ENCODE data around the gene SNRNP35. TPM values are rescaled to one million over a fixed set of nuclear protein-coding genes. Genes with fewer than 3 reads are reported as not detected.
"Not testable (repeated sequence)": the region's sequence is repeated elsewhere in the genome, so short reads cannot be mapped to it uniquely, and the experiment has no call there.

The SNRNP35 gene
- total RNA-seq, 1 experiment from 2014 or later = 8.6 TPM

GRCh38 chr12:123449249-123449733 is 8.6 kb upstream of the SNRNP35 start:
- no peak for DNase-seq (ENCODE audit: low spot score)

- DNase-seq (ENCODE audit: low spot score) = no peak
These were observed 8.1 kb upstream of the SNRNP35 start for GRCh38 chr12:123449856-123450255.

- DNase-seq (ENCODE audit: low spot score) = no peak
These were observed 7.3 kb upstream of the SNRNP35 start for GRCh38 chr12:123450636-123451035.

GRCh38 chr12:123452276-123452550 is 5.7 kb upstream of the SNRNP35 start:
- DNase-seq (ENCODE audit: low spot score) = not testable (repeated sequence)

GRCh38 chr12:123453165-123453564 is 4.8 kb upstream of the SNRNP35 start:
- no peak for DNase-seq (ENCODE audit: low spot score)

GRCh38 chr12:123463174-123463573 is 5.2 kb downstream of the SNRNP35 start:
- not testable (repeated sequence) for DNase-seq (ENCODE audit: low spot score)

GRCh38 chr12:123465084-123465483 is 7.1 kb downstream of the SNRNP35 start:
- no peak for DNase-seq (ENCODE audit: low spot score)

- no peak for DNase-seq (ENCODE audit: low spot score)
These were observed 10.8 kb downstream of the SNRNP35 start for GRCh38 chr12:123468786-123469185.

GRCh38 chr12:123469978-123470377 is 12.0 kb downstream of the SNRNP35 start:
- no peak for DNase-seq (ENCODE audit: low spot score)

- DNase-seq (ENCODE audit: low spot score) = peak; percentile 32
These were observed 13.6 kb downstream of the SNRNP35 start for GRCh38 chr12:123471374-123472068.

- no peak for DNase-seq (ENCODE audit: low spot score)
These were observed 14.5 kb downstream of the SNRNP35 start for GRCh38 chr12:123472438-123472849.

- no peak for DNase-seq (ENCODE audit: low spot score)
These were observed 16.7 kb downstream of the SNRNP35 start for GRCh38 chr12:123474485-123475245.

- no peak for DNase-seq (ENCODE audit: low spot score)
These were observed 17.3 kb downstream of the SNRNP35 start for GRCh38 chr12:123475246-123475703.

GRCh38 chr12:123478069-123478468 is 20.1 kb downstream of the SNRNP35 start:
- no peak for DNase-seq (ENCODE audit: low spot score)

- peak; percentile 84 for DNase-seq (ENCODE audit: low spot score)
These were observed 20.8 kb downstream of the SNRNP35 start for GRCh38 chr12:123478762-123479161.

- DNase-seq (ENCODE audit: low spot score) = no peak
These were observed 21.7 kb downstream of the SNRNP35 start for GRCh38 chr12:123479442-123480180.

GRCh38 chr12:123481251-123481650 is 23.3 kb downstream of the SNRNP35 start:
- DNase-seq (ENCODE audit: low spot score) = not testable (repeated sequence)

- no peak for DNase-seq (ENCODE audit: low spot score)
These were observed 24.9 kb downstream of the SNRNP35 start for GRCh38 chr12:123482876-123483275.

GRCh38 chr12:123483602-123484248 is 25.8 kb downstream of the SNRNP35 start:
- DNase-seq (ENCODE audit: low spot score) = peak; percentile 22

- no peak for DNase-seq (ENCODE audit: low spot score)
These were observed 27.8 kb downstream of the SNRNP35 start for GRCh38 chr12:123485756-123486155.

- no peak for DNase-seq (ENCODE audit: low spot score)
These were observed 29.5 kb downstream of the SNRNP35 start for GRCh38 chr12:123487428-123487827.
